Spleen (tissue), 7 donors: ENCODE data around the gene SERHL2.

Experiments used
- POLR2A ChIP-seq, 3 donors: fragments of 450-650 bp; IDR thresholded peaks; one replicate each; pipeline ENCODE4 v1.5.1; 2017; ENCODE audit warnings: antibody characterized with exemption in 3 of 3, mild to moderate bottlenecking in 1 of 3
- TF ChIP-seq, protein P1 (sequence below), 11 experiments: fragments of 200-600 bp in 7 of 11; fragments of 450-650 bp in 4 of 11; sonication (generic) in 4 of 11; IDR thresholded peaks in 8 of 11; conservative IDR thresholded peaks in 3 of 11; 1 replicate in 7 of 11; 2 replicates in 4 of 11; pipeline versions ENCODE4 v1.4.0 to v1.8.0; 2016 to 2021; ENCODE audit warnings: antibody characterized with exemption in 11 of 11, inconsistent platforms in 4 of 11, mild to moderate bottlenecking in 1 of 11
- donor health status: DM: no; HTN: no; CAD: no; lungs with moderate emphysema.
- donor health status: DM: no; HTN: no; CAD: no.
- donor health status: DM: no; HTN: no; CAD: no.

DNA sequence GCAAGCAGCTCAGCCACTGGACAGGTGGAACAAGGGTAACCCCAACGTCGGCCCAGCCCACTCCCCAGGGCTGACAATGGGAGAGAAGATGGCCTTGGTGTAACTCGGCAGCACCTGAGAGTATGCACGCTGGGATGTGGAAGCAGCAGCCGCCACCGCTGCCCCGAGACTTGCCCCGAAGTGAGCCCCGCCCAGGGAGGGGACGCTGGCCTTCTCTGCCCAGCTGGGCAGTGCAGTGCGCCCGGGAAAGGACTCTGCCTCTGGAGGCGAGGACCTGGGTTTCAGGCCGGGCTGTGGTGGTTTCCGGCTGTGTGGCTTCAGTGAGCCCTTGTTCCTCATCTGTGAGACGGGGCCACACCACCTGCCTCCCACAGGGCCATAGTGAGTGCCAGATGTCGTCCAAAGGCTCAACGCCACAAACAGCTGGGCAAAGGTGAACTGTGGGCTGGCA is 69.6 kb downstream of the SERHL2 start:
- TF ChIP-seq, protein P1, sequence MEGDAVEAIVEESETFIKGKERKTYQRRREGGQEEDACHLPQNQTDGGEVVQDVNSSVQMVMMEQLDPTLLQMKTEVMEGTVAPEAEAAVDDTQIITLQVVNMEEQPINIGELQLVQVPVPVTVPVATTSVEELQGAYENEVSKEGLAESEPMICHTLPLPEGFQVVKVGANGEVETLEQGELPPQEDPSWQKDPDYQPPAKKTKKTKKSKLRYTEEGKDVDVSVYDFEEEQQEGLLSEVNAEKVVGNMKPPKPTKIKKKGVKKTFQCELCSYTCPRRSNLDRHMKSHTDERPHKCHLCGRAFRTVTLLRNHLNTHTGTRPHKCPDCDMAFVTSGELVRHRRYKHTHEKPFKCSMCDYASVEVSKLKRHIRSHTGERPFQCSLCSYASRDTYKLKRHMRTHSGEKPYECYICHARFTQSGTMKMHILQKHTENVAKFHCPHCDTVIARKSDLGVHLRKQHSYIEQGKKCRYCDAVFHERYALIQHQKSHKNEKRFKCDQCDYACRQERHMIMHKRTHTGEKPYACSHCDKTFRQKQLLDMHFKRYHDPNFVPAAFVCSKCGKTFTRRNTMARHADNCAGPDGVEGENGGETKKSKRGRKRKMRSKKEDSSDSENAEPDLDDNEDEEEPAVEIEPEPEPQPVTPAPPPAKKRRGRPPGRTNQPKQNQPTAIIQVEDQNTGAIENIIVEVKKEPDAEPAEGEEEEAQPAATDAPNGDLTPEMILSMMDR (IDR thresholded peaks at IDR 0.05 in 8 of 11, conservative IDR thresholded peaks at IDR 0.05 in 3 of 11), result no peak
- no peak for TF ChIP-seq POLR2A (IDR thresholded peaks at IDR 0.05)
